ENCODE data around the gene IER5L.

GRCh38 chr9:129172816-129173215, 5.2 kb downstream of the IER5L start:
- TF ChIP-seq CTCF (IDR thresholded peaks at IDR 0.05; ENCODE audit: low read depth, low read length, missing input control), result no peak
- no peak for TF ChIP-seq TAF1 (conservative IDR thresholded peaks at IDR 0.05)
- no peak for TF ChIP-seq GABPA (IDR thresholded peaks at IDR 0.05 in 1 of 2, conservative IDR thresholded peaks at IDR 0.05 in 1 of 2)
- TF ChIP-seq, protein P1, sequence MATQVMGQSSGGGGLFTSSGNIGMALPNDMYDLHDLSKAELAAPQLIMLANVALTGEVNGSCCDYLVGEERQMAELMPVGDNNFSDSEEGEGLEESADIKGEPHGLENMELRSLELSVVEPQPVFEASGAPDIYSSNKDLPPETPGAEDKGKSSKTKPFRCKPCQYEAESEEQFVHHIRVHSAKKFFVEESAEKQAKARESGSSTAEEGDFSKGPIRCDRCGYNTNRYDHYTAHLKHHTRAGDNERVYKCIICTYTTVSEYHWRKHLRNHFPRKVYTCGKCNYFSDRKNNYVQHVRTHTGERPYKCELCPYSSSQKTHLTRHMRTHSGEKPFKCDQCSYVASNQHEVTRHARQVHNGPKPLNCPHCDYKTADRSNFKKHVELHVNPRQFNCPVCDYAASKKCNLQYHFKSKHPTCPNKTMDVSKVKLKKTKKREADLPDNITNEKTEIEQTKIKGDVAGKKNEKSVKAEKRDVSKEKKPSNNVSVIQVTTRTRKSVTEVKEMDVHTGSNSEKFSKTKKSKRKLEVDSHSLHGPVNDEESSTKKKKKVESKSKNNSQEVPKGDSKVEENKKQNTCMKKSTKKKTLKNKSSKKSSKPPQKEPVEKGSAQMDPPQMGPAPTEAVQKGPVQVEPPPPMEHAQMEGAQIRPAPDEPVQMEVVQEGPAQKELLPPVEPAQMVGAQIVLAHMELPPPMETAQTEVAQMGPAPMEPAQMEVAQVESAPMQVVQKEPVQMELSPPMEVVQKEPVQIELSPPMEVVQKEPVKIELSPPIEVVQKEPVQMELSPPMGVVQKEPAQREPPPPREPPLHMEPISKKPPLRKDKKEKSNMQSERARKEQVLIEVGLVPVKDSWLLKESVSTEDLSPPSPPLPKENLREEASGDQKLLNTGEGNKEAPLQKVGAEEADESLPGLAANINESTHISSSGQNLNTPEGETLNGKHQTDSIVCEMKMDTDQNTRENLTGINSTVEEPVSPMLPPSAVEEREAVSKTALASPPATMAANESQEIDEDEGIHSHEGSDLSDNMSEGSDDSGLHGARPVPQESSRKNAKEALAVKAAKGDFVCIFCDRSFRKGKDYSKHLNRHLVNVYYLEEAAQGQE (IDR thresholded peaks at IDR 0.05), result no peak
- no peak for TF ChIP-seq MAX (IDR thresholded peaks at IDR 0.05)
- TF ChIP-seq YY1 (IDR thresholded peaks at IDR 0.05), result no peak
- no peak for TF ChIP-seq ATF3 (IDR thresholded peaks at IDR 0.05)
- no peak for TF ChIP-seq JUND (IDR thresholded peaks at IDR 0.05)
- no peak for TF ChIP-seq ZBTB33 (IDR thresholded peaks at IDR 0.05)
- TF ChIP-seq FOXA1 (IDR thresholded peaks at IDR 0.05), result no peak

Measured in liver (tissue), 3 donors.